ENCODE measurements around the gene FER1L5.

GRCh38 chr2:96729748-96730147 is 87.2 kb downstream of the FER1L5 start:
- TF ChIP-seq CTCF (IDR thresholded peaks at IDR 0.05 in 8 of 11, conservative IDR thresholded peaks at IDR 0.05 in 3 of 11), result no peak
- TF ChIP-seq POLR2AphosphoS5 (IDR thresholded peaks at IDR 0.05), result no peak
- TF ChIP-seq POLR2A (IDR thresholded peaks at IDR 0.05), result no peak

Data from spleen (tissue), 7 donors.